Karpas-422 (cell line): Measurements from ENCODE around the gene DCLK3. TPM values are rescaled to one million over a fixed set of nuclear protein-coding genes. Genes with fewer than 3 reads are reported as not detected.

ENCODE experiments used
- DNase-seq: peaks from one replicate; pipeline ENCODE4 v3.0.0-alpha.2; 2015
- H2AFZ ChIP-seq: fragments of 200-600 bp; sonication (generic); 2 replicates; pipeline ENCODE4 v1.6.1; 2014; ENCODE audit warnings: antibody characterized with exemption, low read length, mixed read lengths
- H3K27ac ChIP-seq: fragments of 200-600 bp; sonication (generic); 2 replicates; pipeline ENCODE4 v1.5.1; 2014; ENCODE audit warnings: mild to moderate bottlenecking, low read length, moderate library complexity
- H3K27me3 ChIP-seq: fragments of 200-600 bp; sonication (generic); 2 replicates; pipeline ENCODE4 v1.6.1; 2014; ENCODE audit warnings: low read length, mixed read lengths
- H3K36me3 ChIP-seq: fragments of 200-600 bp; sonication (generic); 2 replicates; pipeline ENCODE4 v1.6.1; 2014; ENCODE audit warnings: low read length, mixed read lengths; ENCODE audit not compliant: insufficient read depth
- H3K4me1 ChIP-seq: fragments of 200-600 bp; sonication (generic); 2 replicates; pipeline ENCODE4 v1.6.1; 2014; ENCODE audit warnings: mild to moderate bottlenecking, low read length, mixed read lengths
- H3K4me2 ChIP-seq: fragments of 200-600 bp; sonication (generic); 2 replicates; pipeline ENCODE4 v1.6.1; 2014; ENCODE audit warnings: low read length, low read depth, mild to moderate bottlenecking; ENCODE audit not compliant: poor library complexity, severe bottlenecking
- H3K4me3 ChIP-seq: fragments of 200-600 bp; sonication (generic); 2 replicates; pipeline ENCODE4 v1.5.1; 2014; ENCODE audit warnings: mild to moderate bottlenecking, antibody characterized with exemption, low read length, mixed read lengths
- H3K79me2 ChIP-seq: fragments of 200-600 bp; sonication (generic); 2 replicates; pipeline ENCODE4 v1.6.1; 2014; ENCODE audit warnings: mild to moderate bottlenecking, low read length, mixed read lengths
- H3K9ac ChIP-seq: fragments of 200-600 bp; sonication (generic); 2 replicates; pipeline ENCODE4 v1.6.0; 2014; ENCODE audit warnings: low read length
- H3K9me2 ChIP-seq: fragments of 200-600 bp; sonication (generic), shearing (Covaris generic); replicated peaks from 2 replicates; pipeline ENCODE4 v1.6.0; 2014; ENCODE audit warnings: mild to moderate bottlenecking, low read length, moderate library complexity; ENCODE audit not compliant: insufficient read depth
- H3K9me3 ChIP-seq: fragments of 300-700, 200-600 bp; sonication (generic); 2 replicates; pipeline ENCODE4 v1.6.1; 2014; ENCODE audit warnings: low read length, mixed read lengths
- H4K20me1 ChIP-seq: fragments of 200-600 bp; sonication (generic); 2 replicates; pipeline ENCODE4 v1.6.1; 2014; ENCODE audit warnings: mild to moderate bottlenecking, antibody characterized with exemption, low read length, low read depth; ENCODE audit not compliant: insufficient read depth
- total RNA-seq: library from RNA; depleted of rRNA; stranded (reverse); fragments of >200 nt; shearing (Covaris generic); gene quantifications from 2 replicates; pipeline ENCODE4 v1.2.3, GENCODE V29; 2014; ENCODE audit warnings: low replicate concordance

The DCLK3 gene
- total RNA-seq, 1 experiment from 2014 or later = not detected

DNA sequence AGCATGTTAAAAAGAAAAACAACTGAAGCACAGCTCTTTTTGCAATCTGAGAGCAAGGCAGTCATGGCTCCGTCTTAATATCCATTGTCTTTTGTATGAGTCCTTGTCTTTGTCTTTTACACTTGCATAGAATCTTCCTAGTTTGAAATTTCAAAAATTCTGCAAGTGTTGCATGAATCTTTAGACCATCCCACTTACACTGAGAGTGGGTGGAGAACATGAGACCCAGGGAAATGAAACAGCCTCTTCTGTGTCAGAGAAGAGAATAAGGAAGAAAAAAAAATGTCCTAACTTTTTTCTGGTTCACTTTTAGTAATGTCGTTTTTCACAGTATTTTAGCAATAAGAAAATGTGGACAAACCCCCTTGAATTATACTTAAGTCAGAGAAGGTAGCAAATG lies 12.1 kb upstream of the DCLK3 start:
- H3K4me2 ChIP-seq = no peak overlapping the region
- H3K9me2 ChIP-seq = no peaks in the 10 kb centered on the region
- no peak overlapping the region for H2AFZ ChIP-seq
- no peaks in the 10 kb centered on the region for H4K20me1 ChIP-seq
- H3K9ac ChIP-seq = no peak overlapping the region
- H3K27me3 ChIP-seq = no peaks in the 10 kb centered on the region
- no peak overlapping the region for H3K4me3 ChIP-seq
- no peaks in the 10 kb centered on the region for H3K9me3 ChIP-seq
- H3K4me1 ChIP-seq = no peaks in the 10 kb centered on the region
- no peak for DNase-seq
- no peaks in the 10 kb centered on the region for H3K79me2 ChIP-seq
- no peak overlapping the region for H3K27ac ChIP-seq
- H3K36me3 ChIP-seq = no peaks in the 10 kb centered on the region

DNA sequence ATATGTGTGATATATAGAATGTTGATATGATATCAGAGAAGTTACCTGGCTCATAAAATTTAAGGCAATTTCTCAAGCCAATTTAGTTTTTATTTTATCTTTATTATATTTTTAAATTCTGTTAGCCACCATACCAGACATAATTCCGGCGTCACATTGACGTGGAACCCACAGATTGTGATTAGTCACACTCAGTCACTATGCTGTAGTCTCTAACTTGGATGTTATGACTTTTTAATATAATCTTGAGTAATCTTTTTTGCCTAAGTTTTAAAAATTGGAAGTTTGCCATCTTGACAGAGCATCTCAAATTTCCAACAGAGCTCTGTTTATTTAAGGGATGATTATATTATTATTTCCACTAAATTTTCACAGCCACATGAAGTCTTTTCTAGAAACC lies 9.7 kb upstream of the DCLK3 start:
- H3K4me2 ChIP-seq = no peak overlapping the region
- no peaks in the 10 kb centered on the region for H3K9me2 ChIP-seq
- DNase-seq = no peak
- no peaks in the 10 kb centered on the region for H3K79me2 ChIP-seq
- no peak overlapping the region for H2AFZ ChIP-seq
- H3K4me1 ChIP-seq = 0 out of 2 replicates have a peak, but pooled peaks cover 3% of the 10 kb centered on the region
- H3K27me3 ChIP-seq = no peaks in the 10 kb centered on the region
- no peaks in the 10 kb centered on the region for H3K36me3 ChIP-seq
- H3K27ac ChIP-seq = no peak overlapping the region
- no peak overlapping the region for H3K9ac ChIP-seq
- H3K9me3 ChIP-seq = no peaks in the 10 kb centered on the region
- no peak overlapping the region for H3K4me3 ChIP-seq
- no peaks in the 10 kb centered on the region for H4K20me1 ChIP-seq

DNA sequence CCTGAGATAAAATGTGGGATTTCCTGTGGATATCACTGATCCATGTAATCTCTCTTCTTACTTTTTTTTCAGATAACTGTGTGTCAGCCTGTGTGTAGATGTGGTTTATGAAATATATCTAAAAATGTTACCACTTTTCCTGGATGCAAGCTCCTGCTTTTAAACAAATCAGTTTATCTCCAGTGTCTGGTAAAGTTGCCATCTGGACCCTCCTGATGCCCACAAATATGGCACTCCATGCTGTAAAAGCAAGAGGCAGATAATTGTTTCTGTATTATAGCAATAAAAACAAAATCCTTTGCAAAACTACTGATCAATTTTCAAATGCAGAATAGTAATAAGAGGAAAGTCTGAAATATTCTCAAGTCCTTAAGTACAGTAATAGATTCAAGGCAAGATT lies 7.6 kb upstream of the DCLK3 start:
- Histone ChIP-seq H3K79me2 (no peaks in the 10 kb centered on the region), H3K4me2 (no peak overlapping the region), H4K20me1 (no peaks in the 10 kb centered on the region), H3K36me3 (no peaks in the 10 kb centered on the region), H3K9me3 (no peaks in the 10 kb centered on the region), H3K27me3 (no peaks in the 10 kb centered on the region), H3K9ac (no peak overlapping the region), H3K9me2 (no peaks in the 10 kb centered on the region), H3K4me3 (no peak overlapping the region), H3K27ac (no peak overlapping the region), H2AFZ (no peak overlapping the region), H3K4me1 (0 out of 2 replicates have a peak, but pooled peaks cover 3% of the 10 kb centered on the region)
- no peak for DNase-seq

DNA sequence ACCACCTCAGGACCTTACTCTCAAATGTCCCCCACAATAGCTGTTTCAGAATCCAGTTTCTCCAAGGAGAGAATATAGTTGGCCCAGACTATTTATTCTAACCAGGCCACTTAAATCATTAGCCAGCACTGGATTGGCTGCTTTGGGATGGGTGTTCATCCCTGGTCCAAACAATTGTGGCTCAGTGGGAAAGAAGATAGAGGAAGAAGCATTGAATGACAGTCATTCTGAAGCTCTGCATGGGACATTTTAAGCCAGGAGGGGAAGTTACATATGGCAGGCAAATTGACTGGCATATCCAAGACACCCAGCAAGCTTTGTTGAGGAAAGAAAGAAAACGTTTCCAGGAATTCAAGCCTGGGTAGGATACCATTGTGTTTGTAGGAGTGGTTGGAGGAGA lies 5.6 kb upstream of the DCLK3 start:
- Histone ChIP-seq H4K20me1 (no peaks in the 10 kb centered on the region), H3K4me3 (no peak overlapping the region), H3K27ac (no peak overlapping the region), H2AFZ (no peak overlapping the region), H3K4me1 (0 out of 2 replicates have a peak, but pooled peaks cover 3% of the 10 kb centered on the region), H3K27me3 (no peaks in the 10 kb centered on the region), H3K79me2 (no peaks in the 10 kb centered on the region), H3K9ac (no peak overlapping the region), H3K36me3 (no peaks in the 10 kb centered on the region), H3K4me2 (no peak overlapping the region), H3K9me2 (no peaks in the 10 kb centered on the region), H3K9me3 (no peaks in the 10 kb centered on the region)
- no peak for DNase-seq

DNA sequence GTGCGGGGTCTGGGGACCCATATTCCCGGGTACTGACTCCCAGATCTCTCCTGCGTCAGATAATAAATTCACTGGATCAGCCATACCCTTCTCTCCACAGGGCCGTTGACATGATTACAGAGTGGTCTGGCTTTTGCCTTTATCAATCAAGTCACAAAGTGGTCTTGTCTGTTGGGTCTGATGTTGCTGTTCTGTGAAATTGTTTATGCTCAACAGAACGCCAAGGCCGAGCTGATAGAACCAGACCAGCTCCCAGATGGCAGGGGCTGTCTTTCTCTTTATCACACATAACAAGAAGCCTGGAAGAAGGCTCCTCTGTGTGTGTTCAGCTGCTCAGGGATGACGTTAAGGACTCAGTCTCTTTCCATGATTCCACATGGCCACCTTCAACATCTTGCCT lies 751 bp upstream of the DCLK3 start:
- H2AFZ ChIP-seq = no peak overlapping the region
- H3K4me3 ChIP-seq = no peak overlapping the region
- H3K9me2 ChIP-seq = no peaks in the 10 kb centered on the region
- H3K4me1 ChIP-seq = 0 out of 2 replicates have a peak, but pooled peaks cover 3% of the 10 kb centered on the region
- no peak for DNase-seq
- H3K4me2 ChIP-seq = no peak overlapping the region
- no peaks in the 10 kb centered on the region for H3K27me3 ChIP-seq
- H4K20me1 ChIP-seq = no peaks in the 10 kb centered on the region
- no peaks in the 10 kb centered on the region for H3K9me3 ChIP-seq
- no peaks in the 10 kb centered on the region for H3K79me2 ChIP-seq
- H3K9ac ChIP-seq = no peak overlapping the region
- H3K36me3 ChIP-seq = no peaks in the 10 kb centered on the region
- H3K27ac ChIP-seq = no peak overlapping the region

DNA sequence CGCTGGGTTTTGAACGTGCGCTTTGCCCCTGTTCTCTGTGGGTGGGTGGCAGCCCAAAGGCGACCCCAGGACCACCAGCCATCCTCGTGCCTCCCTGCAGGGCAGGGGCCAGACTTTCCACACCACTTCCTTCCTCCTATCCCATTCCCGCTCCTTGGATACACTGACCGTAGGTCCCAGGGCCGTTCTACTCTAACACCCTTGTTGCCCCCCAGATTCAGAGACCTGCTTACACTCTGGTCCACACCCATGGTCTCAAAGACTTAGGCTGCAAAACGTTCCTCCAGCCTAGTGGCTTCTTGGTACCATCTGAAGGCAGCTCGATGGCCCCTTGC lies 318 bp upstream of the DCLK3 start:
- no peak overlapping the region for H2AFZ ChIP-seq
- no peak overlapping the region for H3K4me3 ChIP-seq
- no peak for DNase-seq
- no peaks in the 10 kb centered on the region for H3K79me2 ChIP-seq
- H3K4me1 ChIP-seq = 0 out of 2 replicates have a peak, but pooled peaks cover 3% of the 10 kb centered on the region
- H3K9ac ChIP-seq = no peak overlapping the region
- H3K4me2 ChIP-seq = no peak overlapping the region
- no peaks in the 10 kb centered on the region for H3K9me2 ChIP-seq
- H3K9me3 ChIP-seq = no peaks in the 10 kb centered on the region
- no peak overlapping the region for H3K27ac ChIP-seq
- no peaks in the 10 kb centered on the region for H3K27me3 ChIP-seq
- no peaks in the 10 kb centered on the region for H4K20me1 ChIP-seq
- no peaks in the 10 kb centered on the region for H3K36me3 ChIP-seq

DNA sequence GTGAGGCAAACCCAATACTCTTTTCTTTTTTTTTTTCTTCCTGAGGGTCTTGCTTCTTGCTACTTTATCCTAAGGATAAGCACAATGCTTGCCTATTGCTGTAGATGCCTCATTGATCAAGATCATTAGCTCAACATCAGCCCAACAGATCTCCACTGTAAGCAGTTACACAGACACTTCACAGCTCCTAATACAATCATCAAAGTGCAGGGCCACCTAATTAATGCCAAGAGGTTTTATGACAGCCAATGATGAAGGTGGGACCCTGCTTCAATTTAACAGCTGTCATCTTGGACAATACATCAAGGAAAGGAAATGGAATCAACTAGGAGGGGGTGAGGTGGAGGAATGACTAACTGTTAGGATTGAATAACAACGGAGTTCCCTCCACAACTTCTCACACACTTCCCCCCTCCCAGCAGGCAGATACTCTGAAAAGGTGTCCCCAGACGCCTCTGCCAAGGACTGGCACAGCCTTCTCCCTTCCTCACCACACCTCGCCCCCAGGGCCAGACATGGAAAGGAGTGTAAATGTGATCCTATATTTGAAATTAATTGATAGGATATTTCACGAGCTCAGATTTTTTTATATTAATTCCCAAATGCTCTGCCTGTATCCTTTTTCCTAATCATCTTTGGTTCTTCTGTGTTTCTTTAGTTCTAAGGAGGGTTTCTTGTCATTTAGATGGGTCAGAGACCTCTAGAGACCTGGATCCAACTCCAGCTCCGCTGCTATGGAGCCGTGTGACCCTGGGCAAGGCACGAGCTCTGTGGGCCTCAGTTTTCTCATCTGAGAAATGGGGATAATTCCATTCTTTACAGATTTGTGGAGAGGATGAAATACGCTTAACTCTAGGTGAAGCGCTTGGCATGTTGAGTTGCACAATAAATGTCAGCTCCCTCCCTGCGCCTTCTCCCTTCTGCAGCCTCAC lies 1.2 kb downstream of the DCLK3 start:
- Histone ChIP-seq H2AFZ (no peak overlapping the region), H3K36me3 (no peaks in the 10 kb centered on the region), H3K9me2 (no peaks in the 10 kb centered on the region), H3K9me3 (no peaks in the 10 kb centered on the region), H3K4me2 (no peak overlapping the region), H3K4me3 (no peak overlapping the region), H3K4me1 (no peaks in the 10 kb centered on the region), H3K27ac (no peak overlapping the region), H3K27me3 (no peaks in the 10 kb centered on the region), H3K9ac (no peak overlapping the region), H4K20me1 (no peaks in the 10 kb centered on the region), H3K79me2 (no peaks in the 10 kb centered on the region)
- DNase-seq = no peak

DNA sequence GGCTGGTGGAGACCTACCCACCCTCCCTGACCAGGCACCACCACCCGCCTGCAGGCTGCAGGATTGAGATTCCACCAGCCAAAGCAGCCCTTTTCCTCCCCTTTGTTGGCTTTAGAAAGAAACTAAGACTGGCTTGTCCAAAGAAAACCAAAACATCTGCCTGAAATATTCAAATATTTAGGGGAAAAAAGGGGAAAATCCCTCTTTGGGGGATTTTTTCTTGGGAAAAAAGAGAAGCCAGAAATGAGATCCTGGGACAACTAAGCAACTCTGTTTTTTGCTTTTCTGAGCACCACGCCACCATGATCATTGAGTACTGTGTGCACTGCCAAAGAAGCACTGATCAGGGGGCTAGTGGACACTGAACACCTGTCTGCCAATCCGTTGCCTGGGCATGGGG lies 2.6 kb downstream of the DCLK3 start:
- DNase-seq = no peak
- H2AFZ ChIP-seq = no peak overlapping the region
- H3K9me2 ChIP-seq = no peaks in the 10 kb centered on the region
- no peaks in the 10 kb centered on the region for H4K20me1 ChIP-seq
- H3K27ac ChIP-seq = no peak overlapping the region
- H3K9me3 ChIP-seq = no peaks in the 10 kb centered on the region
- H3K27me3 ChIP-seq = no peaks in the 10 kb centered on the region
- no peak overlapping the region for H3K4me2 ChIP-seq
- H3K79me2 ChIP-seq = no peaks in the 10 kb centered on the region
- H3K4me3 ChIP-seq = no peak overlapping the region
- no peaks in the 10 kb centered on the region for H3K36me3 ChIP-seq
- no peak overlapping the region for H3K9ac ChIP-seq
- no peaks in the 10 kb centered on the region for H3K4me1 ChIP-seq
